Fibroblast of lung (primary cell): ENCODE data around the gene SIGMAR1.
A peak's percentile ranks its signal among the peaks of the same experiment; 100 is the strongest.

Experiments used
- EZH2 ChIP-seq: IDR thresholded peaks from 2 replicates; pipeline ENCODE4 v1.5.1; 2012; ENCODE audit warnings: low read length, control low read depth, mild to moderate bottlenecking; ENCODE audit errors: missing control alignments
- TF ChIP-seq, protein P1 (sequence below), 2 donors: IDR thresholded peaks in 1 of 2; conservative IDR thresholded peaks in 1 of 2; 1 replicate in 1 of 2; 2 replicates in 1 of 2; pipeline ENCODE4 v1.5.1; 2011 to 2012; ENCODE audit warnings: low read length in 2 of 2, control low read depth in 1 of 2, inconsistent platforms in 1 of 2, low read depth in 1 of 2, mild to moderate bottlenecking in 1 of 2

- TF ChIP-seq, protein P1, sequence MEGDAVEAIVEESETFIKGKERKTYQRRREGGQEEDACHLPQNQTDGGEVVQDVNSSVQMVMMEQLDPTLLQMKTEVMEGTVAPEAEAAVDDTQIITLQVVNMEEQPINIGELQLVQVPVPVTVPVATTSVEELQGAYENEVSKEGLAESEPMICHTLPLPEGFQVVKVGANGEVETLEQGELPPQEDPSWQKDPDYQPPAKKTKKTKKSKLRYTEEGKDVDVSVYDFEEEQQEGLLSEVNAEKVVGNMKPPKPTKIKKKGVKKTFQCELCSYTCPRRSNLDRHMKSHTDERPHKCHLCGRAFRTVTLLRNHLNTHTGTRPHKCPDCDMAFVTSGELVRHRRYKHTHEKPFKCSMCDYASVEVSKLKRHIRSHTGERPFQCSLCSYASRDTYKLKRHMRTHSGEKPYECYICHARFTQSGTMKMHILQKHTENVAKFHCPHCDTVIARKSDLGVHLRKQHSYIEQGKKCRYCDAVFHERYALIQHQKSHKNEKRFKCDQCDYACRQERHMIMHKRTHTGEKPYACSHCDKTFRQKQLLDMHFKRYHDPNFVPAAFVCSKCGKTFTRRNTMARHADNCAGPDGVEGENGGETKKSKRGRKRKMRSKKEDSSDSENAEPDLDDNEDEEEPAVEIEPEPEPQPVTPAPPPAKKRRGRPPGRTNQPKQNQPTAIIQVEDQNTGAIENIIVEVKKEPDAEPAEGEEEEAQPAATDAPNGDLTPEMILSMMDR (conservative IDR thresholded peaks at IDR 0.05 in 1 of 2, IDR thresholded peaks at IDR 0.05 in 1 of 2; ENCODE audit: low read depth in 1 of 2, low read length in 2 of 2) = no peak
- TF ChIP-seq EZH2 = peak; percentile 20
Observed at GRCh38 chr9:34624475-34625185, 13.0 kb downstream of the SIGMAR1 start.
